WERI-Rb-1 (cell line): ENCODE measurements around the gene GPX3.

Source experiments
- DNase-seq: peaks from one replicate; pipeline ENCODE4 v3.0.0-alpha.2; 2020
- H3K27ac ChIP-seq: fragments of 250-450 bp; sonication (Bioruptor Pico); 2 replicates; pipeline ENCODE4 v1.5.1; 2020; ENCODE audit warnings: mild to moderate bottlenecking, moderate library complexity
- H3K27me3 ChIP-seq: fragments of 250-450 bp; sonication (Bioruptor Pico); 2 replicates; pipeline ENCODE4 v1.5.1; 2021; ENCODE audit warnings: mild to moderate bottlenecking, low read depth, moderate library complexity; ENCODE audit not compliant: insufficient read depth, severe bottlenecking
- H3K36me3 ChIP-seq: fragments of 250-450 bp; sonication (Bioruptor Pico); 2 replicates; pipeline ENCODE4 v1.5.1; 2020; ENCODE audit warnings: mild to moderate bottlenecking, moderate library complexity
- H3K4me3 ChIP-seq: 2 replicates; pipeline ENCODE4 v1.5.1; 2011; ENCODE audit warnings: low read depth, mild to moderate bottlenecking, control low read depth, low read length
- H3K9me3 ChIP-seq: fragments of 250-450 bp; sonication (Bioruptor Pico); 2 replicates; pipeline ENCODE4 v1.5.1; 2021; ENCODE audit warnings: mild to moderate bottlenecking, moderate library complexity; ENCODE audit not compliant: severe bottlenecking
- TF ChIP-seq, protein P1 (sequence below): IDR thresholded peaks from 2 replicates; pipeline ENCODE4 v1.5.1; 2011; ENCODE audit warnings: low read depth, mild to moderate bottlenecking, control low read depth, inconsistent platforms, low read length

The GPX3 gene, protein sequence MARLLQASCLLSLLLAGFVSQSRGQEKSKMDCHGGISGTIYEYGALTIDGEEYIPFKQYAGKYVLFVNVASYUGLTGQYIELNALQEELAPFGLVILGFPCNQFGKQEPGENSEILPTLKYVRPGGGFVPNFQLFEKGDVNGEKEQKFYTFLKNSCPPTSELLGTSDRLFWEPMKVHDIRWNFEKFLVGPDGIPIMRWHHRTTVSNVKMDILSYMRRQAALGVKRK

DNA sequence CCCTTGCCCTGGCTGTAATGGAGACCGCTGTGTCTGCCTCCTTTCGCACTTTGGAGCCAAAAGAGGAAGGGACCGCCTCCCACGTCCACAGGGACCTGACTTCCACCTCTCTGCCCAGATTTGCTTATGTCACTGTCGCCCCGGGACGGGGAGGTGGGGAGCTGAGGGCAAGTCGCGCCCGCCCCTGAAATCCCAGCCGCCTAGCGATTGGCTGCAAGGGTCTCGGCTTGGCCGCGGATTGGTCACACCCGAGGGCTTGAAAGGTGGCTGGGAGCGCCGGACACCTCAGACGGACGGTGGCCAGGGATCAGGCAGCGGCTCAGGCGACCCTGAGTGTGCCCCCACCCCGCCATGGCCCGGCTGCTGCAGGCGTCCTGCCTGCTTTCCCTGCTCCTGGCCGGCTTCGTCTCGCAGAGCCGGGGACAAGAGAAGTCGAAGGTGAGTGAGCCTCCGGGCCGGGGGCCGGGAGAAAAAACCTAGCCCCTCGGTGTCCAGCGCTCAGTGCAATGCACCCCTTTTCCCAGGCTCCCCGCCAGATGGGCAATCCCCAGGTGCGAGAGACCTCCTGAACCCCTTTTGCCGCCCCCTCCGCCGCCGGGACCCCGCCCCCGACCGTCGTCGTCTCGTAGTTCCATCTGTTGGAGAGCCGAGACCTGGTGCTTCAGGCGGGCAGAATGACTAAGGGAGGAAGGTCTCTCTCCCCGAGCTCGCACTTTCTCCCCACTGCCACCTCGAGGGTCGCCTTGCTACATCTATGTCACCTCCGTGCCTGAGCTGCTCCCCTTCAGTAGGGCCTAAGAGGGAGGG is at the start of gene GPX3:
GPX3 (plus strand) TSS at position 288 of the 807 bp plus-strand sequence; CDS start at position 352, 64 bp downstream.
- Histone ChIP-seq H3K36me3 (peaks cover 2% of the 10 kb centered on the region; the same call in 1 of the 2 replicates), H3K4me3 (peak within 1 kb of the TSS; percentile 87), H3K27me3 (no peaks in the 10 kb centered on the region), H3K27ac (peak within 1 kb of the TSS; percentile 55), H3K9me3 (no peaks in the 10 kb centered on the region)
- TF ChIP-seq, protein P1, sequence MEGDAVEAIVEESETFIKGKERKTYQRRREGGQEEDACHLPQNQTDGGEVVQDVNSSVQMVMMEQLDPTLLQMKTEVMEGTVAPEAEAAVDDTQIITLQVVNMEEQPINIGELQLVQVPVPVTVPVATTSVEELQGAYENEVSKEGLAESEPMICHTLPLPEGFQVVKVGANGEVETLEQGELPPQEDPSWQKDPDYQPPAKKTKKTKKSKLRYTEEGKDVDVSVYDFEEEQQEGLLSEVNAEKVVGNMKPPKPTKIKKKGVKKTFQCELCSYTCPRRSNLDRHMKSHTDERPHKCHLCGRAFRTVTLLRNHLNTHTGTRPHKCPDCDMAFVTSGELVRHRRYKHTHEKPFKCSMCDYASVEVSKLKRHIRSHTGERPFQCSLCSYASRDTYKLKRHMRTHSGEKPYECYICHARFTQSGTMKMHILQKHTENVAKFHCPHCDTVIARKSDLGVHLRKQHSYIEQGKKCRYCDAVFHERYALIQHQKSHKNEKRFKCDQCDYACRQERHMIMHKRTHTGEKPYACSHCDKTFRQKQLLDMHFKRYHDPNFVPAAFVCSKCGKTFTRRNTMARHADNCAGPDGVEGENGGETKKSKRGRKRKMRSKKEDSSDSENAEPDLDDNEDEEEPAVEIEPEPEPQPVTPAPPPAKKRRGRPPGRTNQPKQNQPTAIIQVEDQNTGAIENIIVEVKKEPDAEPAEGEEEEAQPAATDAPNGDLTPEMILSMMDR: no peak
- peak; percentile 93 for DNase-seq

DNA sequence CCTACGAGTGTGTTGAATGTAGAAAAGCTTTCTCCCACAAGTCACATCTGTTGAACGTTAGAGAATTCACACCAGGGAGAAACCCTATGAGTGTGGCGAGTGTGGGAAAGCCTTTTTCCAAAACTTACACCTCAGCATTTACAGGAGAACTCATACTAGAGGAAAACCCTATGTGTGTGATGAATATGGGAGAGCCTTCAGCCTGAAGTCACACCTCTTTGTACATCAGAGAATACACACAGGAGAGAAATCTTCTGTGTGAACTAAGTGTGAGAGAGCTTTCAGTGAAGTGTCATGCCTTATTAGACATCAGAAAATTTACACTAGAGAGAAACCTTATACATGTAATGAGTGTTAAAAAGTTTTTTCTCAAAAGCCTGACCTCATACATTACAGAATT is 41.8 kb upstream of the GPX3 start:
- Histone ChIP-seq H3K36me3 (no peaks in the 10 kb centered on the region), H3K4me3 (no peak overlapping the region), H3K9me3 (peaks cover 6% of the 10 kb centered on the region), H3K27ac (no peak overlapping the region), H3K27me3 (peaks cover 2% of the 10 kb centered on the region)
- DNase-seq: no peak
- TF ChIP-seq, protein P1: no peak

DNA sequence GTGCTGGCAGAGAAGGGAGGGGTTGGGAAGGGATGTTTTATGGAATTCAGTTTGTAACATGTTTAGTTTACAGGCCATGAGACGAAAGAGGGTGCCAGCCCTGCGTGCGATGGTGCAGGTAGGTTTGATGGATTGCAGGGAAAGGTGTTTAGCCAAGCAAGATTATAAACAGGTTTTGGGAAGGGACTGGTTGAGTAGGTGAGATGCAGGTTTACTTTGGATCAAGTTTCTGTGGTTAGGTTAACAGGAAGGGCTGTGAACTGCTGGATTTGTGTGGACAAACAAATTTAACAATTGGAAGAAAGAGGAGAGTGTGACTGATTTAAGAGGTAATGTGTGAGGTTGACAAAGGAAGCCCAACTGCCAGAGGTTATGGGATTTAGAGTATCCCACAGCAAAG is 32.6 kb upstream of the GPX3 start:
- Histone ChIP-seq H3K4me3 (no peak overlapping the region), H3K36me3 (no peaks in the 10 kb centered on the region), H3K9me3 (peaks cover 1% of the 10 kb centered on the region), H3K27me3 (no peaks in the 10 kb centered on the region), H3K27ac (no peak overlapping the region)
- TF ChIP-seq, protein P1: no peak
- DNase-seq: no peak

DNA sequence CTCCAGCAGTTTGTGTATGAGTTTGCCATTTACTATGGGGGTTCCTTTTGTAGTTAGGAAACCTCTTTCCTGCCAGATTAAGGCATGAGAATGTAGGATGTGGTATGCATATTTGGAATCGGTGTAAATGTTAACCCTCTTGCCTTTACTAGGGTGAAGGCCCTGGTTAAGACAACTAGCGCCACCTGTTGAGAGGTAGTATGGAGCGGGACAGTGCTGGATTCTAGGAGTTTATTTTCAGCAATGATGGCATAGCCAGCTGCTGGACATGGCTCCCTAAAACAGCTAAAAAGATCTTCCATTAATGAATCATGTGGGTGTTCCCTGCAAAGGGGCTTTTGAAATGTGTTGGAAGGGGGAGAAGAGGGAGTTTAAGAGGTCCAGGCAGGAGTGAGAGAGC is 30.7 kb upstream of the GPX3 start:
- H3K27ac ChIP-seq: no peak overlapping the region
- no peak overlapping the region for H3K4me3 ChIP-seq
- peak; percentile 32 for DNase-seq
- no peaks in the 10 kb centered on the region for H3K27me3 ChIP-seq
- peaks cover 2% of the 10 kb centered on the region for H3K9me3 ChIP-seq
- H3K36me3 ChIP-seq: no peaks in the 10 kb centered on the region
- TF ChIP-seq, protein P1: peak; percentile 58

DNA sequence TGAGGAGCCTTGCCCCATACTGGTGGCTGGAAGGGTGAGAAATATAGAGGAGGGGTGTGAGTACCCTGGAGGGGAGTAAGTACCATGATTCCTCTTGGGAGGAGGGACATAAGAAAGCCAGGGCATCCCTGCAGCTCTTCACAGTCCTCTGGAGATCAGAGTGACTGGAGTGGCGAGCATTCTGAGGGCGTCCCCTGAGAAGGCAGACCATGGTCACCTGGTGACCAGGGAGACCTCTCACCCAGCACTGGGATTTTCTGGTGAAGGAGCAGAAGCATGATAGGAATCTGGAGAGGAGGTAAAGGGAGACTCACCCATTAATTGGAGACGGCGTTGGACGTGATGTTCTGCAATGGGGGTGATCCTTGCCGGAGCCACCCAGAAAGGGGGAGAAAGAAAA is 27.7 kb upstream of the GPX3 start:
- no peak for DNase-seq
- peaks cover 2% of the 10 kb centered on the region for H3K9me3 ChIP-seq
- no peak overlapping the region for H3K4me3 ChIP-seq

More for the DNA sequence above, 27.7 kb upstream of the GPX3 start:
- Histone ChIP-seq H3K36me3 (no peaks in the 10 kb centered on the region), H3K27me3 (no peaks in the 10 kb centered on the region), H3K27ac (no peak overlapping the region)
- TF ChIP-seq, protein P1: no peak
